OCI-LY3 (cell line): ENCODE measurements around the gene ACTR8.

Experiments
- EZH2phosphoT487 ChIP-seq: fragments of 200-600 bp; shearing (Covaris generic); IDR thresholded peaks from 2 replicates; pipeline ENCODE4 v1.6.1; 2018; ENCODE audit warnings: antibody characterized with exemption, mixed run types, low read depth
- TF ChIP-seq, protein P1 (sequence below): fragments of 200-600, 300-600 bp; sonication (generic); IDR thresholded peaks from 2 replicates; pipeline ENCODE4 v1.5.1; 2014; ENCODE audit warnings: antibody characterized with exemption, low read length, low read depth

DNA sequence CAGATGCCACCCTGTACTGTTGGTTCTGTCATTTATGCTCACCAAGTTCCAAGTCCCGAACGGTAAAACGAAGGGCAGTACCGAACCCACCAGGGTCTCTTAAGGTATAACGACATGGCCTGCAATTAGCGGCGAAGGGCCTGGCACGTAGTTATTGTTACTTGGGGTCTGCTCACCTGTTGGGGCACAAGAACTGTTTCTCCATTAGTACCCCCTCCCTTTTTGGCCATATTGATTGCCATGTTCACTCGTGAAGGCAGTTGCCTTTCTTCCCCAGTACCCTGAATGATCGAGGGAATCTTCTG is 35.1 kb downstream of the ACTR8 start:
- TF ChIP-seq, protein P1, sequence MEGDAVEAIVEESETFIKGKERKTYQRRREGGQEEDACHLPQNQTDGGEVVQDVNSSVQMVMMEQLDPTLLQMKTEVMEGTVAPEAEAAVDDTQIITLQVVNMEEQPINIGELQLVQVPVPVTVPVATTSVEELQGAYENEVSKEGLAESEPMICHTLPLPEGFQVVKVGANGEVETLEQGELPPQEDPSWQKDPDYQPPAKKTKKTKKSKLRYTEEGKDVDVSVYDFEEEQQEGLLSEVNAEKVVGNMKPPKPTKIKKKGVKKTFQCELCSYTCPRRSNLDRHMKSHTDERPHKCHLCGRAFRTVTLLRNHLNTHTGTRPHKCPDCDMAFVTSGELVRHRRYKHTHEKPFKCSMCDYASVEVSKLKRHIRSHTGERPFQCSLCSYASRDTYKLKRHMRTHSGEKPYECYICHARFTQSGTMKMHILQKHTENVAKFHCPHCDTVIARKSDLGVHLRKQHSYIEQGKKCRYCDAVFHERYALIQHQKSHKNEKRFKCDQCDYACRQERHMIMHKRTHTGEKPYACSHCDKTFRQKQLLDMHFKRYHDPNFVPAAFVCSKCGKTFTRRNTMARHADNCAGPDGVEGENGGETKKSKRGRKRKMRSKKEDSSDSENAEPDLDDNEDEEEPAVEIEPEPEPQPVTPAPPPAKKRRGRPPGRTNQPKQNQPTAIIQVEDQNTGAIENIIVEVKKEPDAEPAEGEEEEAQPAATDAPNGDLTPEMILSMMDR: no peak
- no peak for TF ChIP-seq EZH2phosphoT487
